Neural cell (in vitro differentiated cells): Measurements from ENCODE around the gene TNNT2. TPM values are rescaled to one million over a fixed set of nuclear protein-coding genes. Genes with fewer than 3 reads are reported as not detected.
A peak's percentile ranks its signal among the peaks of the same experiment; 100 is the strongest.

Experiments
- H2AFZ ChIP-seq: fragments of 200-600, 300-800 bp; sonication (generic), shearing (Covaris generic); 2 replicates; pipeline ENCODE4 v1.6.0; 2014; ENCODE audit warnings: low read depth, mild to moderate bottlenecking, antibody characterized with exemption, low read length, moderate library complexity
- H3F3A ChIP-seq: fragments of 200-600 bp; shearing (Covaris generic); 2 replicates; pipeline ENCODE4 v1.6.1; 2016; ENCODE audit warnings: mild to moderate bottlenecking, moderate library complexity, mixed read lengths, antibody characterized with exemption, low read length; ENCODE audit not compliant: insufficient read depth, poor library complexity, severe bottlenecking
- H3K27ac ChIP-seq: fragments of 200-600, 300-800 bp; sonication (generic), shearing (Covaris generic); 2 replicates; pipeline ENCODE4 v1.5.1; 2014; ENCODE audit warnings: mild to moderate bottlenecking, low read length, moderate library complexity
- H3K27me3 ChIP-seq: fragments of 300-800, 200-600 bp; sonication (generic), shearing (Covaris generic); 2 replicates; pipeline ENCODE4 v1.6.0; 2014; ENCODE audit warnings: mild to moderate bottlenecking, low read depth, low read length, moderate library complexity; ENCODE audit not compliant: insufficient read depth
- H3K36me3 ChIP-seq: fragments of 300-800, 200-600 bp; sonication (generic), shearing (Covaris generic); 2 replicates; pipeline ENCODE4 v1.5.1; 2014; ENCODE audit warnings: mild to moderate bottlenecking, antibody characterized with exemption, low read length, moderate library complexity; ENCODE audit not compliant: insufficient read depth
- H3K4me2 ChIP-seq: fragments of 300-800, 200-600 bp; sonication (generic), shearing (Covaris generic); 2 replicates; pipeline ENCODE4 v1.6.0; 2014; ENCODE audit warnings: mild to moderate bottlenecking, low read length
- H3K4me3 ChIP-seq: fragments of 300-800, 200-600 bp; sonication (generic), shearing (Covaris generic); 2 replicates; pipeline ENCODE4 v1.5.1; 2014; ENCODE audit warnings: mild to moderate bottlenecking, low read length, moderate library complexity
- H3K79me2 ChIP-seq: fragments of 200-600 bp; shearing (Covaris generic); replicated peaks from 2 replicates; pipeline ENCODE4 v1.6.0; 2014; ENCODE audit warnings: mild to moderate bottlenecking, low read length, moderate library complexity; ENCODE audit not compliant: insufficient read depth
- H3K9ac ChIP-seq: fragments of 300-800, 200-600 bp; sonication (generic), shearing (Covaris generic); 2 replicates; pipeline ENCODE4 v1.6.1; 2016; ENCODE audit warnings: mild to moderate bottlenecking, low read length, mixed read lengths
- H3K9me2 ChIP-seq: fragments of 200-600 bp; shearing (Covaris generic); 2 replicates; pipeline ENCODE4 v1.6.1; 2016; ENCODE audit warnings: mild to moderate bottlenecking, low read length, mixed read lengths; ENCODE audit not compliant: insufficient read depth
- H3K9me3 ChIP-seq: fragments of 200-600, 300-800 bp; sonication (generic), shearing (Covaris generic); 2 replicates; pipeline ENCODE4 v1.6.1; 2016; ENCODE audit warnings: mild to moderate bottlenecking, mixed run types, low read length, moderate library complexity, mixed read lengths
- H4K20me1 ChIP-seq: fragments of 200-600 bp; shearing (Covaris generic); 2 replicates; pipeline ENCODE4 v1.6.1; 2016; ENCODE audit warnings: mild to moderate bottlenecking, mixed run types; ENCODE audit not compliant: insufficient read depth
- CTCF ChIP-seq: fragments of 450-650 bp; IDR thresholded peaks from 2 replicates; pipeline ENCODE4 v1.5.1; 2014; ENCODE audit warnings: antibody characterized with exemption, mild to moderate bottlenecking, moderate library complexity; ENCODE audit not compliant: poor library complexity, severe bottlenecking
- EP300 ChIP-seq: fragments of 450-650 bp; conservative IDR thresholded peaks from 2 replicates; pipeline ENCODE4 v1.6.1; 2014; ENCODE audit warnings: antibody characterized with exemption, mild to moderate bottlenecking, moderate library complexity; ENCODE audit not compliant: poor library complexity, severe bottlenecking
- EZH2 ChIP-seq: fragments of 200-600, 300-800 bp; shearing (Covaris generic), sonication (generic); IDR thresholded peaks from 2 replicates; pipeline ENCODE4 v1.6.1; 2014; ENCODE audit warnings: antibody characterized with exemption, low read length, borderline replicate concordance, mild to moderate bottlenecking; ENCODE audit not compliant: insufficient read depth, poor library complexity, severe bottlenecking
- MXI1 ChIP-seq: fragments of 450-650 bp; conservative IDR thresholded peaks from 2 replicates; pipeline ENCODE4 v1.6.1; 2014; ENCODE audit warnings: antibody characterized with exemption, mild to moderate bottlenecking; ENCODE audit not compliant: poor library complexity, severe bottlenecking
- POLR2AphosphoS5 ChIP-seq: IDR thresholded peaks from 2 replicates; pipeline ENCODE4 v1.6.1; 2012
- RAD21 ChIP-seq: fragments of 450-650 bp; conservative IDR thresholded peaks from 2 replicates; pipeline ENCODE4 v1.6.1; 2014; ENCODE audit warnings: antibody characterized with exemption, mild to moderate bottlenecking, moderate library complexity
- REST ChIP-seq: IDR thresholded peaks from 2 replicates; pipeline ENCODE4 v1.6.1; 2012; ENCODE audit warnings: borderline replicate concordance
- SMC3 ChIP-seq: fragments of 450-650 bp; conservative IDR thresholded peaks from 2 replicates; pipeline ENCODE4 v1.6.1; 2014; ENCODE audit warnings: antibody characterized with exemption, mild to moderate bottlenecking, moderate library complexity; ENCODE audit not compliant: poor library complexity
- TAF1 ChIP-seq: IDR thresholded peaks from 2 replicates; pipeline ENCODE4 v1.6.1; 2012; ENCODE audit warnings: low read depth
- polyA plus RNA-seq: library from polyadenylated mRNA; depleted of rRNA; stranded (reverse); fragments of >200 nt; gene quantifications from 2 replicates; pipeline ENCODE4 v1.2.3, GENCODE V29; 2014

TNNT2 gene
- polyA plus RNA-seq, 1 donor from 2014 or later, result not detected

- Histone ChIP-seq H4K20me1 (no peaks in the 10 kb centered on the region), H3K36me3 (no peaks in the 10 kb centered on the region), H3F3A (no peaks in the 10 kb centered on the region), H3K27me3 (no peaks in the 10 kb centered on the region), H3K9me3 (no peaks in the 10 kb centered on the region), H3K9me2 (no peaks in the 10 kb centered on the region), H2AFZ (no peak overlapping the region), H3K27ac (no peak overlapping the region), H3K4me3 (no peak overlapping the region), H3K9ac (peak overlapping the region; percentile 15), H3K79me2 (no peaks in the 10 kb centered on the region), H3K4me2 (no peak overlapping the region)
- TF ChIP-seq POLR2AphosphoS5 (no peak), TAF1 (no peak), MXI1 (peak; percentile 58), REST (no peak), EP300 (peak; percentile 19), EZH2 (no peak), RAD21 (peak; percentile 73), SMC3 (peak; percentile 62), CTCF (peak; percentile 73)
Observed at GRCh38 chr1:201309416-201309815, 68.1 kb downstream of the TNNT2 start.

Other genes with a start within 250 kb of the TNNT2 start
- gene TMEM9, start 223.2 kb downstream of the TNNT2 start, polyA plus RNA-seq, result 182 and 193 TPM in 2 replicates
- gene IGFN1, start 186.9 kb downstream of the TNNT2 start, polyA plus RNA-seq, result not detected in 2 replicates
- not detected in 2 replicates for gene PKP1, start 94.2 kb downstream of the TNNT2 start, polyA plus RNA-seq
- gene LAD1, start 21.6 kb upstream of the TNNT2 start, polyA plus RNA-seq, result not detected in 2 replicates
- gene TNNI1, start 44.0 kb upstream of the TNNT2 start, polyA plus RNA-seq, result 3.0 and 8.9 TPM in 2 replicates
- 28.1 and 35.1 TPM in 2 replicates for gene PHLDA3, start 91.5 kb upstream of the TNNT2 start, polyA plus RNA-seq
- 4.2 and 12.1 TPM in 2 replicates for gene CSRP1, start 129.4 kb upstream of the TNNT2 start, polyA plus RNA-seq
- 33.2 and 38.0 TPM in 2 replicates for gene NAV1, start 161.4 kb upstream of the TNNT2 start, polyA plus RNA-seq